IMR-90 (cell line): ENCODE data around the gene RAB12. TPM values are rescaled to one million over a fixed set of nuclear protein-coding genes. Genes with fewer than 3 reads are reported as not detected.

Experiments
- ATAC-seq: fragments of 200-7000 bp; cut with Tn5 transposase; 2 replicates; pipeline ENCODE4 v1.9.1; 2020; ENCODE audit warnings: low read depth, mild to moderate bottlenecking, moderate library complexity
- BruUV-seq: library from RNA; stranded (reverse); fragments of 400-500 nt; replicated peaks from 2 replicates; lab custom pipeline; 2021; lab: Mats Ljungman, UMichigan
- CTCF ChIA-PET: fragments of 300-600 bp; formaldehyde crosslinking; extraction: SDS; loops from one replicate; lab custom pipeline; 2021; ENCODE audit warnings: antibody characterized with exemption; lab: Yijun Ruan, JAX
- POLR2A ChIA-PET: fragments of 300-600 bp; sonication (Branson Sonifier 250); formaldehyde crosslinking; loops from one replicate; lab custom pipeline; 2022; ENCODE audit warnings: antibody characterized with exemption; ENCODE audit not compliant: unreplicated experiment; lab: Charles Lee
- DNase-seq: peaks from one replicate; pipeline ENCODE4 v3.0.0; 2013
- H2AFZ ChIP-seq: replicated peaks from 2 replicates; pipeline ENCODE3; 2013; ENCODE audit warnings: low read length, mild to moderate bottlenecking; ENCODE audit not compliant: poor library complexity
- H2AK5ac ChIP-seq: 2 replicates; pipeline ENCODE4 v1.6.1; 2013; ENCODE audit warnings: low read depth, low read length, inconsistent platforms
- H2AK9ac ChIP-seq: replicated peaks from 2 replicates; pipeline ENCODE3; 2013; ENCODE audit warnings: mild to moderate bottlenecking, low read depth, low read length, moderate library complexity; ENCODE audit not compliant: poor library complexity
- H2BK120ac ChIP-seq: 2 replicates; pipeline ENCODE4 v1.6.1; 2013; ENCODE audit warnings: low read depth, low read length, inconsistent platforms
- H2BK15ac ChIP-seq: 3 replicates; pipeline ENCODE4 v1.6.1; 2013; ENCODE audit warnings: low read depth, low read length, inconsistent platforms
- H2BK20ac ChIP-seq: 2 replicates; pipeline ENCODE4 v1.6.1; 2013; ENCODE audit warnings: low read depth, mild to moderate bottlenecking, inconsistent platforms, low read length, moderate library complexity
- H2BK5ac ChIP-seq: 2 replicates; pipeline ENCODE4 v1.6.1; 2013; ENCODE audit warnings: mild to moderate bottlenecking, low read depth, low read length, inconsistent platforms; ENCODE audit not compliant: poor library complexity, severe bottlenecking
- H3K14ac ChIP-seq: replicated peaks from 2 replicates; pipeline ENCODE4 v1.6.1; 2013; ENCODE audit warnings: low read depth, low read length, inconsistent platforms
- H3K18ac ChIP-seq: 2 replicates; pipeline ENCODE4 v1.6.1; 2013; ENCODE audit warnings: low read depth, low read length, control low read depth
- H3K23ac ChIP-seq: 2 replicates; pipeline ENCODE4 v1.6.1; 2013; ENCODE audit warnings: low read depth, low read length, inconsistent platforms
- H3K27ac ChIP-seq: 2 replicates; pipeline ENCODE4 v1.5.1; 2013; ENCODE audit warnings: mild to moderate bottlenecking, control low read depth, low read length; ENCODE audit not compliant: insufficient read depth
- H3K27me3 ChIP-seq: 2 replicates; pipeline ENCODE4 v1.6.1; 2013; ENCODE audit warnings: low read length; ENCODE audit not compliant: control insufficient read depth, insufficient read depth
- H3K36me3 ChIP-seq: 2 replicates; pipeline ENCODE4 v1.6.1; 2013; ENCODE audit warnings: low read length, mixed read lengths; ENCODE audit not compliant: control insufficient read depth, insufficient read depth
- H3K4ac ChIP-seq: 2 replicates; pipeline ENCODE4 v1.6.1; 2013; ENCODE audit warnings: low read depth, low read length, inconsistent platforms
- H3K4me1 ChIP-seq: 2 replicates; pipeline ENCODE4 v1.6.1; 2013; ENCODE audit warnings: low read length, mixed read lengths; ENCODE audit not compliant: control insufficient read depth, insufficient read depth
- H3K4me2 ChIP-seq: 2 replicates; pipeline ENCODE4 v1.6.1; 2013; ENCODE audit warnings: low read depth, mild to moderate bottlenecking, control low read depth, low read length, moderate library complexity
- H3K4me3 ChIP-seq: 2 replicates; pipeline ENCODE4 v1.5.1; 2013; ENCODE audit warnings: low read depth, mild to moderate bottlenecking, control low read depth, low read length, moderate library complexity; ENCODE audit not compliant: insufficient read depth
- H3K56ac ChIP-seq: 2 replicates; pipeline ENCODE4 v1.6.1; 2013; ENCODE audit warnings: low read length, inconsistent platforms; ENCODE audit not compliant: insufficient read depth; ENCODE audit errors: extremely low read depth
- H3K79me1 ChIP-seq, 2 experiments: 2 replicates each; pipeline ENCODE4 v1.6.1; 2013; ENCODE audit warnings: low read length in 2 of 2, inconsistent platforms in 1 of 2, low read depth in 1 of 2
- H3K9ac ChIP-seq: 2 replicates; pipeline ENCODE4 v1.6.1; 2013; ENCODE audit warnings: low read depth, low read length, control low read depth
- H3K9me1 ChIP-seq: 2 replicates; pipeline ENCODE4 v1.6.1; 2013; ENCODE audit warnings: low read length, inconsistent platforms; ENCODE audit not compliant: insufficient read depth
- H3K9me3 ChIP-seq: 2 replicates; pipeline ENCODE4 v1.6.1; 2013; ENCODE audit warnings: low read length; ENCODE audit not compliant: control insufficient read depth, insufficient read depth
- H4K20me1 ChIP-seq: 2 replicates; pipeline ENCODE4 v1.6.1; 2013; ENCODE audit warnings: low read length, inconsistent platforms; ENCODE audit not compliant: insufficient read depth
- H4K5ac ChIP-seq: 2 replicates; pipeline ENCODE4 v1.6.1; 2013; ENCODE audit warnings: mild to moderate bottlenecking, low read depth, low read length, control low read depth
- H4K8ac ChIP-seq, 2 experiments: 2 replicates each; pipeline ENCODE4 v1.6.1; 2013; ENCODE audit warnings: low read depth in 2 of 2, low read length in 2 of 2, control low read depth in 1 of 2, inconsistent platforms in 1 of 2
- H4K91ac ChIP-seq: 2 replicates; pipeline ENCODE4 v1.6.1; 2013; ENCODE audit warnings: low read depth, low read length, inconsistent platforms; ENCODE audit not compliant: insufficient read depth
- BHLHE40 ChIP-seq: fragments of 150-350 bp; IDR thresholded peaks from 2 replicates; pipeline ENCODE4 v1.6.1; 2016; ENCODE audit warnings: mild to moderate bottlenecking, low read depth, low read length
- CEBPB ChIP-seq: IDR thresholded peaks from 2 replicates; pipeline ENCODE4 v1.6.1; 2012; ENCODE audit warnings: low read depth, low read length, improper control_type of control experiment
- CHD1 ChIP-seq: IDR thresholded peaks from 2 replicates; pipeline ENCODE4 v1.6.1; 2012; ENCODE audit warnings: low read depth, low read length, improper control_type of control experiment
- FOS ChIP-seq: fragments of 150-350 bp; IDR thresholded peaks from 2 replicates; pipeline ENCODE4 v1.6.1; 2016; ENCODE audit warnings: low read depth, low read length
- MAFK ChIP-seq: IDR thresholded peaks from 2 replicates; pipeline ENCODE4 v1.6.1; 2012; ENCODE audit warnings: low read depth, low read length, improper control_type of control experiment
- MAZ ChIP-seq: IDR thresholded peaks from 2 replicates; pipeline ENCODE4 v1.6.1; 2012; ENCODE audit warnings: low read depth, mild to moderate bottlenecking, low read length, improper control_type of control experiment, moderate library complexity, borderline replicate concordance
- MXI1 ChIP-seq: IDR thresholded peaks from 2 replicates; pipeline ENCODE4 v1.6.1; 2012; ENCODE audit warnings: low read depth, mild to moderate bottlenecking, low read length, moderate library complexity, borderline replicate concordance
- NFE2L2 ChIP-seq: fragments of 150-350 bp; IDR thresholded peaks from 2 replicates; pipeline ENCODE4 v1.6.1; 2016; ENCODE audit warnings: low read depth, mild to moderate bottlenecking, low read length
- POLR2A ChIP-seq: IDR thresholded peaks from 2 replicates; pipeline ENCODE4 v1.6.1; 2012; ENCODE audit warnings: mild to moderate bottlenecking, low read depth, low read length
- RAD21 ChIP-seq: IDR thresholded peaks from 2 replicates; pipeline ENCODE4 v1.6.1; 2012; ENCODE audit warnings: low read length, improper control_type of control experiment
- RCOR1 ChIP-seq: IDR thresholded peaks from 2 replicates; pipeline ENCODE4 v1.6.1; 2012; ENCODE audit warnings: mild to moderate bottlenecking, low read length, improper control_type of control experiment; ENCODE audit not compliant: insufficient replicate concordance
- RFX5 ChIP-seq: IDR thresholded peaks from 2 replicates; pipeline ENCODE4 v1.8.0; 2012; ENCODE audit warnings: low read depth, mild to moderate bottlenecking, low read length, moderate library complexity
- SMC3 ChIP-seq: fragments of 150-350 bp; IDR thresholded peaks from 2 replicates; pipeline ENCODE4 v1.6.1; 2016; ENCODE audit warnings: low read depth, mild to moderate bottlenecking, antibody characterized with exemption, low read length, moderate library complexity
- WGBS, 2 experiments: methylation state at CpG; one replicate each; pipeline versions ENCODE4 v1.1.5 to v1.1.7; 2013; ENCODE audit warnings: missing lambda C conversion rate in 2 of 2; ENCODE audit not compliant: insufficient read length in 1 of 2; ENCODE audit errors: extremely low coverage in 2 of 2; 5-methylcytosine and 5-hydroxymethylcytosine counted together
- dilution Hi-C: fragments of 300-500 bp; cut with HindIII; formaldehyde crosslinking; loops from one replicate; pipeline ENCODE4 v1.14.3; 2018; ENCODE audit warnings: low sequenced_read_pairs; ENCODE audit not compliant: unreplicated experiment
- in situ Hi-C: fragments of 300-500 bp; cut with MboI; formaldehyde crosslinking; loops from 3 replicates; pipeline ENCODE4 v1.14.3; 2019; ENCODE audit warnings: low sequenced_read_pairs, inconsistent platforms, mixed read lengths
- intact Hi-C: fragments of 100-400 bp; cut with micrococcal nuclease; formaldehyde crosslinking; loops from 2 replicates; pipeline ENCODE4 v1.10.0; 2022
- polyA plus RNA-seq, 3 experiments: library from polyadenylated mRNA; depleted of rRNA; stranded (reverse); fragments of >200 nt; gene quantifications; 2 replicates each; pipeline ENCODE4 v1.2.3, GENCODE V29; 2012; ENCODE audit warnings: low replicate concordance in 1 of 3
- total RNA-seq: library from RNA; depleted of rRNA; stranded (reverse); fragments of >200 nt; gene quantifications from 2 replicates; pipeline ENCODE4 v1.2.3, GENCODE V29; 2012
- TF ChIP-seq, protein P1 (sequence below): fragments of 150-350 bp; IDR thresholded peaks from 2 replicates; pipeline ENCODE4 v1.6.1; 2017; ENCODE audit warnings: mild to moderate bottlenecking, antibody characterized with exemption, low read length, low read depth
- TF ChIP-seq, protein P2 (sequence below): conservative IDR thresholded peaks from 2 replicates; pipeline ENCODE4 v1.5.1; 2012; ENCODE audit warnings: mild to moderate bottlenecking, low read depth, low read length, improper control_type of control experiment
- TF ChIP-seq, protein P3 (sequence below): fragments of 150-350 bp; IDR thresholded peaks from 2 replicates; pipeline ENCODE4 v1.6.1; 2016; ENCODE audit warnings: low read depth, mild to moderate bottlenecking, low read length, moderate library complexity, borderline replicate concordance

RAB12 gene
- total and polyA plus RNA-seq, 2 of the 4 experiments (the other 2 are of a cell fraction) = 14.9 to 19.2 TPM

DNA sequence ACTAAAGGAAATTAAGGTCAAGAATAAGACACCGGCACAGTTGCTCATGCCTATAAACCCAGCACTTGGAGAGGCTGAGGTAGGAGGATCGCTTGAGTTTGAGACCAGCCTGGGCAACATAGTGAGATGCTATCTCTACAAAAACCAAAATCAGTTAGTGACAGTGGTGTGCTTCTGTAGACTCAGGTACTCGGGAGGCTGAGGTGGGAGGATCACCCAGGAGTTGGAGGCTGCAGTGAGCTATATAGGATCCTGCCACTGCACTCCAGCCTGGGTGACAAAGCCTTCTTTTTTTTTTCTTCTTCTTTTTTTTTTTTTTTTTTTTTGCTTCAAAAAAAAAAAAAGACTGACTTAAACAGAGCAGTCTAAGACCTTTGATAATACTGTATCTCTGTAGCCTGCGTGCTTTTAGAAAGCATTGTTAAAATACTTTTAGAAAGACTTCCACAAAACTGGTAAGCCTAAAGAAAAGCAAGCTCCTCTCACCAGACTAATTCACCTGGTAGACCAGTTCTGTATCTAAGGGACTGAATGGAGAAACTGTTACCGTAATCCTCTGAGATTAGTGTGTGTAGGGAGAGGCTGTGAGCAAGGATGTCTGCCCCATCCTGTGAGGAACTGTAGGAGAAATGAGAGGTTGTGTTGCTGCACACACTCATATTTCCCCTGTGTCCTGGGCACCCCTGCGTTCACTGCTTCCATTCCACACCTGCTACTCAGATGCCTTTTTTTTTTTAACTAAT is 10.8 kb downstream of the RAB12 start:
- H3K14ac ChIP-seq = no peak overlapping the region
- no peak overlapping the region for H2AK5ac ChIP-seq
- peaks cover 28% of the 10 kb centered on the region for H3K9me1 ChIP-seq
- no peak overlapping the region for H2BK120ac ChIP-seq
- H4K91ac ChIP-seq = no peak overlapping the region
- TF ChIP-seq SMC3 (no peak), MAZ (no peak), MXI1 (no peak), RAD21 (no peak), POLR2A (no peak), RFX5 (no peak), NFE2L2 (no peak), RCOR1 (no peak), CHD1 (no peak), FOS (no peak), BHLHE40 (no peak), CEBPB (no peak), MAFK (no peak)
- TF ChIP-seq, protein P1, sequence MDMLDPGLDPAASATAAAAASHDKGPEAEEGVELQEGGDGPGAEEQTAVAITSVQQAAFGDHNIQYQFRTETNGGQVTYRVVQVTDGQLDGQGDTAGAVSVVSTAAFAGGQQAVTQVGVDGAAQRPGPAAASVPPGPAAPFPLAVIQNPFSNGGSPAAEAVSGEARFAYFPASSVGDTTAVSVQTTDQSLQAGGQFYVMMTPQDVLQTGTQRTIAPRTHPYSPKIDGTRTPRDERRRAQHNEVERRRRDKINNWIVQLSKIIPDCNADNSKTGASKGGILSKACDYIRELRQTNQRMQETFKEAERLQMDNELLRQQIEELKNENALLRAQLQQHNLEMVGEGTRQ = no peak
- TF ChIP-seq, protein P2, sequence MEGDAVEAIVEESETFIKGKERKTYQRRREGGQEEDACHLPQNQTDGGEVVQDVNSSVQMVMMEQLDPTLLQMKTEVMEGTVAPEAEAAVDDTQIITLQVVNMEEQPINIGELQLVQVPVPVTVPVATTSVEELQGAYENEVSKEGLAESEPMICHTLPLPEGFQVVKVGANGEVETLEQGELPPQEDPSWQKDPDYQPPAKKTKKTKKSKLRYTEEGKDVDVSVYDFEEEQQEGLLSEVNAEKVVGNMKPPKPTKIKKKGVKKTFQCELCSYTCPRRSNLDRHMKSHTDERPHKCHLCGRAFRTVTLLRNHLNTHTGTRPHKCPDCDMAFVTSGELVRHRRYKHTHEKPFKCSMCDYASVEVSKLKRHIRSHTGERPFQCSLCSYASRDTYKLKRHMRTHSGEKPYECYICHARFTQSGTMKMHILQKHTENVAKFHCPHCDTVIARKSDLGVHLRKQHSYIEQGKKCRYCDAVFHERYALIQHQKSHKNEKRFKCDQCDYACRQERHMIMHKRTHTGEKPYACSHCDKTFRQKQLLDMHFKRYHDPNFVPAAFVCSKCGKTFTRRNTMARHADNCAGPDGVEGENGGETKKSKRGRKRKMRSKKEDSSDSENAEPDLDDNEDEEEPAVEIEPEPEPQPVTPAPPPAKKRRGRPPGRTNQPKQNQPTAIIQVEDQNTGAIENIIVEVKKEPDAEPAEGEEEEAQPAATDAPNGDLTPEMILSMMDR = no peak
- TF ChIP-seq, protein P3, sequence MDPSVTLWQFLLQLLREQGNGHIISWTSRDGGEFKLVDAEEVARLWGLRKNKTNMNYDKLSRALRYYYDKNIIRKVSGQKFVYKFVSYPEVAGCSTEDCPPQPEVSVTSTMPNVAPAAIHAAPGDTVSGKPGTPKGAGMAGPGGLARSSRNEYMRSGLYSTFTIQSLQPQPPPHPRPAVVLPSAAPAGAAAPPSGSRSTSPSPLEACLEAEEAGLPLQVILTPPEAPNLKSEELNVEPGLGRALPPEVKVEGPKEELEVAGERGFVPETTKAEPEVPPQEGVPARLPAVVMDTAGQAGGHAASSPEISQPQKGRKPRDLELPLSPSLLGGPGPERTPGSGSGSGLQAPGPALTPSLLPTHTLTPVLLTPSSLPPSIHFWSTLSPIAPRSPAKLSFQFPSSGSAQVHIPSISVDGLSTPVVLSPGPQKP = no peak
- no peak overlapping the region for H3K4me3 ChIP-seq
- H3K23ac ChIP-seq = no peak overlapping the region; the same call in 1 of the 2 replicates
- H2BK20ac ChIP-seq = no peak overlapping the region
- H3K4me2 ChIP-seq = no peak overlapping the region
- H3K79me1 ChIP-seq = peaks cover 30 to 82% of the 10 kb centered on the region in 2 experiments
- H2AK9ac ChIP-seq = no peak overlapping the region
- no peak overlapping the region for H4K5ac ChIP-seq
- WGBS, 2 experiments = no CpG with 5 or more reads among the region's 6 CpGs
- no peak overlapping the region for H3K9ac ChIP-seq
- H3K27me3 ChIP-seq = no peaks in the 10 kb centered on the region
- no peak overlapping the region for H3K27ac ChIP-seq
- no TSS peak for BruUV-seq
- intact Hi-C loops = loop anchor here (5.0 kb wide), 1 partner anchor 1043 kb away; no protein-coding TSS in a partner anchor
- H4K20me1 ChIP-seq = peaks cover 70% of the 10 kb centered on the region
- POLR2A ChIA-PET = no interaction called here
- CTCF ChIA-PET = no interaction called here
- no peak for DNase-seq
- H4K8ac ChIP-seq = no peak overlapping the region
- no peak overlapping the region for H2AFZ ChIP-seq
- no peak overlapping the region for H3K18ac ChIP-seq
- peaks cover 12% of the 10 kb centered on the region for H3K4me1 ChIP-seq
- in situ Hi-C loops = no loop called here
- no peak overlapping the region for H3K4ac ChIP-seq
- no peak overlapping the region for H2BK5ac ChIP-seq
- H3K36me3 ChIP-seq = peaks cover 3% of the 10 kb centered on the region
- ATAC-seq = no peak
- H3K9me3 ChIP-seq = no peaks in the 10 kb centered on the region
- H2BK15ac ChIP-seq = no peak overlapping the region
- no peak overlapping the region for H3K56ac ChIP-seq
- dilution Hi-C loops = no loop called here
